NT2/D1 (cell line): ENCODE data around the gene DOK5.

Source experiments
- SUZ12 ChIP-seq: IDR thresholded peaks from 2 replicates; pipeline ENCODE4 v1.6.1; 2011; ENCODE audit not compliant: insufficient read length, insufficient read depth; ENCODE audit errors: extremely low read depth
- YY1 ChIP-seq: IDR thresholded peaks from 2 replicates; pipeline ENCODE4 v1.6.1; 2011; ENCODE audit not compliant: insufficient read length, insufficient read depth

DNA sequence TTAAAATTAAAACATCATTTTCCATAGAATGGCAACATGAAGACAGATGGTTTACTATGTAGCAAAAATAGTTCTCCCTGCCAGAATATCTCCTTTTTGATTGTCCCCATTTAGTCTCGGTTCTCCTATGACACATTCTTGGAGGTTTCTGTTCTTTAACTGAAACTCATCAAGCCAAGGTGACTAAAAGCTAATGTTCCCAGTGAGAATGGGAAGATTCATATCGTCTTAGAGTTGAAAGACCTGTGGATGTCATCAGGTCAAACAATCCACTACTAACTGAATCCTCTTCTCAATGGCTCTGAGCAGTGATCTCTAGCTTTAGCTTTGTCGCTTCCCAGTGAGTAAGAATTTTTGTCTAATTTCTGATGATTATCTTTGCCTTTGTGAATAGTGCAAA is 1.3 kb upstream of the DOK5 start:
- TF ChIP-seq SUZ12 (no peak), YY1 (no peak)
